ENCODE measurements around the gene TBC1D7.

The TBC1D7 gene

DNA sequence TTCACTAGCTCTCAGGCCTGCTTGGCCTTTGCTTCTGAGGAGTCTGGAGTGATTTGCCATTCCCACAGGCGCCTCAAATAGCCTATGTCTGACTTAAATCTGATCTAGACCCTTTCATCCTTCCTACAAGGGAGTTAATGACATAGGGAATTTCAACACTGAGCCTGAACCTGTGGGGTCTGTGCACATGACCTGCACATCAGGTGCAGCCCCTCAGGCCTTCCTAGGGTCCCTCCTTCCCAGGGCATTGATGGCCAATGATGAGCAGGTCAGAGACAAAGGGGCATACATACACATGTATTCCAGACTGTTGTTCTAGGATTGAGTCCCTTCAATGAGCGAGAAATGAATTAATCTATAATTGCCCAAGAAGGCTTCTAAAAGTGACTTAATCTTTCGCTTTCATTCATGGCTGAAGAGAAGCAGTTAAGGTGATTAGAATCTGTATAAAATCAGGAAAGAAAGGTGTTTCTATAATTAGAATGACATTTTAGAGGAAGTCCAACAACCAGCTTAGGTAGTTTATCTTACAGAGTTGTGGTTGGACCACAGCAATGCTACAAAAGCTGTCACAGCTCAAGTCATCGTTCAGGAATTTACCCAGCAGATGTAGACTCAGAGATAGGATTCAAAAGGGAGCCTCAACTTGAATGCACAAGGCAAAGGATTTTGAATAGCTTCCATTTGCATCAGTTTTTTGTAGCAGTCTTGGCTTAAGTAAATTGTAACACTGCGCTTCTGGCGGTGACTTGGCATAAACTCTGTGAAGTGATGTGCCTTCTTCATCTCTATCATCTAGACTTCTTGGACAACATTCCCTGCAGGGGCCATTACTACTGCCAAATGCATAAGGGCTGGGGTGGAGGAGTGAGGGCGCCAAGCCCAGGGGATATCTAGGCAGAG, 27.0 kb upstream of the TBC1D7 start:
- 77% methylated on average over 7 of the region's 7 CpGs for WGBS
- Histone ChIP-seq H3K4me3 (ENCODE audit: low read length) (no peak overlapping the region), H3K9ac (ENCODE audit: low read depth, low read length) (no peak overlapping the region), H3K36me3 (ENCODE audit: insufficient read depth, low read length) (no peaks in the 10 kb centered on the region), H3K27me3 (ENCODE audit: insufficient read depth, low read length) (no peaks in the 10 kb centered on the region), H3K9me3 (ENCODE audit: insufficient read depth, low read depth, low read length) (no peaks in the 10 kb centered on the region), H3K4me1 (ENCODE audit: insufficient read depth, low read length) (peaks cover 52% of the 10 kb centered on the region), H3K27ac (ENCODE audit: low read depth, low read length) (no peak overlapping the region)

DNA sequence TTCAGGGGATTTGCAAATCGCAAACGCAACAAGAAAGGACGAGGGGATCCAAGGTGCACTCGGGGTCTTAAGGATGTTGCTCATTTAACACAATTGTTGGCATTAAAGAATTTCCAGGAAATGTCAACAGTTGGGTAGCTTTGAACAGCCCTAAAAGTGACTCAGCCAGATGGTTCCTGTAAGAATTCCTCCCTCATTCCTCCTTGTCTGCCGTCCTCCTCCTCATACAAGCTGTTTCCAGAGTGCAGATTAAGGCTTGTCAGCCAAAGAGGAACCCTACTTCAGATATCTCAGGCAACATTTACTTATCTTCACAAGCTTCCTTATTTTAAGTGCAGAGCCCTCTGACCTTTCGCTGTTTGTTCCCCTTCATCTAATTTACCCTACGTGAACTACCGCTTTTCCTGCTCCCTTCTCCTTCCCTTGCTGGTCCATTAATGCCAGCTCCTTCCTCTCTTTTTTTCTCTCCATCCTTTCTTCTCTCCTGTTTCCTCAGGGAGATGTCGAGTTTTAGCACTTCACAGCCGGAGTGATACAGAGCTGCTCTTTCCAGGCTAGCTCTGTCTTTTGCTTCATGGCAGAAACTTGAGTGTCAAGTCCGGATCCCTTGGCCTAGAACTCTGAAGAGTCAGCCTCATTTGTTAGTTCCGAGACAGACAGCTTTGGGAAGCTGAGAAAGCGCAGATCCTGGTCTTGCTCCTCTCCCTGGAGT, 26.1 kb upstream of the TBC1D7 start:
- Histone ChIP-seq H3K9me3 (ENCODE audit: insufficient read depth, low read depth, low read length) (no peaks in the 10 kb centered on the region), H3K9ac (ENCODE audit: low read depth, low read length) (no peak overlapping the region), H3K27me3 (ENCODE audit: insufficient read depth, low read length) (no peaks in the 10 kb centered on the region), H3K27ac (ENCODE audit: low read depth, low read length) (no peak overlapping the region), H3K4me3 (ENCODE audit: low read length) (no peak overlapping the region), H3K36me3 (ENCODE audit: insufficient read depth, low read length) (no peaks in the 10 kb centered on the region), H3K4me1 (ENCODE audit: insufficient read depth, low read length) (peaks cover 52% of the 10 kb centered on the region)
- 86% methylated on average over 13 of the region's 13 CpGs for WGBS

DNA sequence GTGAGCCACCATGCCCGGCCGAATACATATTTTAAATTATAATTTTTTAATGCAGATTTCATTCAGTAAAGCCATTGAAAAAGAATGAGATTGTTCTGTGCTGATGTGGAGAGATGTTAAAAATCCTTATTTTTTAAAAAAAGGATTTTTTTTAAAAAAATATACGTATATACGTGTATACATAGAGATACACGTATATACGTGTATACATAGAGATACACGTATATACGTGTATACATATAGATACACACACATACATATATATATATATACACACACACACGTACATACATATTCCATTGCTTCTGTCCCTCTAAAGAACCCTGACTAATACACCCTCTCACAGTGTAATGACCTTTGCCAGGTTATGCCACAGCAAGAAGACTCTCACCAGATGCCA, 23.8 kb upstream of the TBC1D7 start:
- no peak overlapping the region for H3K9ac ChIP-seq (ENCODE audit: low read depth, low read length)
- H3K27ac ChIP-seq (ENCODE audit: low read depth, low read length): no peak overlapping the region
- peaks cover 41% of the 10 kb centered on the region for H3K4me1 ChIP-seq (ENCODE audit: insufficient read depth, low read length)
- no peaks in the 10 kb centered on the region for H3K27me3 ChIP-seq (ENCODE audit: insufficient read depth, low read length)
- no peaks in the 10 kb centered on the region for H3K36me3 ChIP-seq (ENCODE audit: insufficient read depth, low read length)
- no peak overlapping the region for H3K4me3 ChIP-seq (ENCODE audit: low read length)
- 97% methylated on average over 9 of the region's 9 CpGs for WGBS
- no peaks in the 10 kb centered on the region for H3K9me3 ChIP-seq (ENCODE audit: insufficient read depth, low read depth, low read length)

DNA sequence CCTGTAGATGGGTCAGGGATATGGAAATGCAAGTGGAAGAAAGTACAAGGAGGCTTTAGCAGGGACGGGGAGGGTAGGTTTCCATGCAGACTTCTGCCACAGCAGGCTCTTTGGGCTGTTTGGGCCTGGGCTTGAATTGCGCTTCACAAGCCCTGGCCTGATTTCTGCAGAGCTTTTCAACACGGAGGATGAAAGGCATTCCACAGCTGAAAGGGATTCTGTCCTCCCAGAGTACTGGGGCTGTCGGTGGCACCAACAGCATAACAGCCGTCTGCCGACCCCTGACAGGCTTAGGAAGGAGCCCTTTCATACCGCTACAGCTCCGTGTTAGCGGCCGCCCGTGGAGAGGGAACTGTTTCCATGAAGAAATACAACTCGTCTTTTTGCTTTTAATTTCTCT, 22.9 kb upstream of the TBC1D7 start:
- Histone ChIP-seq H3K4me3 (ENCODE audit: low read length) (no peak overlapping the region), H3K27me3 (ENCODE audit: insufficient read depth, low read length) (no peaks in the 10 kb centered on the region), H3K9ac (ENCODE audit: low read depth, low read length) (no peak overlapping the region; the same call in 1 of the 2 replicates), H3K27ac (ENCODE audit: low read depth, low read length) (peak overlapping the region; percentile 59; the same call in 1 of the 2 replicates), H3K9me3 (ENCODE audit: insufficient read depth, low read depth, low read length) (no peaks in the 10 kb centered on the region), H3K36me3 (ENCODE audit: insufficient read depth, low read length) (no peaks in the 10 kb centered on the region), H3K4me1 (ENCODE audit: insufficient read depth, low read length) (peaks cover 32% of the 10 kb centered on the region; the same call in 1 of the 2 replicates)
- 44% methylated on average over 12 of the region's 12 CpGs for WGBS

DNA sequence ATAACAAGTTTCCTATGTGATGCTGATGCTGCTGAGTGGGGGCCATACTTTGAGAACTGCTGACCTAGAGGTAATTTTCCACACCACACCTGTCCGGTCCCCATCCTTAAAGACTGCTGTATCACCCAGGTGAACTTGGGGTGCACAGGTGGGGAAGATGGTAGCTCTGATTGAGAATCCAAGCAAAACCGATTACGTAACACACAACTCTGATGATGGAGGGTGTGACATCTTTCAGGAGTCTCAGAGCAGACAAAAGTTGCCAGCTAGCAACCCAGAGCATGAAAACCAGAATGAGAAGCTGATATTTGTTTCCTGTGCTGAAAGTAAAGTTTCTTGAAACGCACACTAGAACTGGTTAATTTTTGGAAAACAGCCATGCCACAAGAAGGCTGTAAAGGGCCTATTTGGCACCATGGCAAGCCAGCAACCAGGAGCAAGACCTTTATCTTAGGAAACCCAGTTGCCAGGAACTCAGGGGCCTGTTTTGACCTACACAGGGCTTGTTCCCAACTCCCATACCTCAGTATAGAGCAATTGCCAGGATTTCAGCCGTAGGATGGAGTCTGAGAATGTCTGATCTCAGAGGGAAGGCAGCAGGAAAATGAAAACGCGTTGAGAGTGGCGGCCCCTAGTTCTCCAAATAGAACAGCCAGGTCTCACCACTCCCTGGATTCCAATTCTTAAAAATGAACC, 21.6 kb upstream of the TBC1D7 start:
- WGBS: 94% methylated on average over 8 of the region's 8 CpGs
- H3K9ac ChIP-seq (ENCODE audit: low read depth, low read length): no peak overlapping the region
- H3K27me3 ChIP-seq (ENCODE audit: insufficient read depth, low read length): no peaks in the 10 kb centered on the region
- no peaks in the 10 kb centered on the region for H3K9me3 ChIP-seq (ENCODE audit: insufficient read depth, low read depth, low read length)
- H3K4me1 ChIP-seq (ENCODE audit: insufficient read depth, low read length): peaks cover 20% of the 10 kb centered on the region; the same call in 1 of the 2 replicates
- H3K36me3 ChIP-seq (ENCODE audit: insufficient read depth, low read length): no peaks in the 10 kb centered on the region
- H3K27ac ChIP-seq (ENCODE audit: low read depth, low read length): no peak overlapping the region
- no peak overlapping the region for H3K4me3 ChIP-seq (ENCODE audit: low read length)

DNA sequence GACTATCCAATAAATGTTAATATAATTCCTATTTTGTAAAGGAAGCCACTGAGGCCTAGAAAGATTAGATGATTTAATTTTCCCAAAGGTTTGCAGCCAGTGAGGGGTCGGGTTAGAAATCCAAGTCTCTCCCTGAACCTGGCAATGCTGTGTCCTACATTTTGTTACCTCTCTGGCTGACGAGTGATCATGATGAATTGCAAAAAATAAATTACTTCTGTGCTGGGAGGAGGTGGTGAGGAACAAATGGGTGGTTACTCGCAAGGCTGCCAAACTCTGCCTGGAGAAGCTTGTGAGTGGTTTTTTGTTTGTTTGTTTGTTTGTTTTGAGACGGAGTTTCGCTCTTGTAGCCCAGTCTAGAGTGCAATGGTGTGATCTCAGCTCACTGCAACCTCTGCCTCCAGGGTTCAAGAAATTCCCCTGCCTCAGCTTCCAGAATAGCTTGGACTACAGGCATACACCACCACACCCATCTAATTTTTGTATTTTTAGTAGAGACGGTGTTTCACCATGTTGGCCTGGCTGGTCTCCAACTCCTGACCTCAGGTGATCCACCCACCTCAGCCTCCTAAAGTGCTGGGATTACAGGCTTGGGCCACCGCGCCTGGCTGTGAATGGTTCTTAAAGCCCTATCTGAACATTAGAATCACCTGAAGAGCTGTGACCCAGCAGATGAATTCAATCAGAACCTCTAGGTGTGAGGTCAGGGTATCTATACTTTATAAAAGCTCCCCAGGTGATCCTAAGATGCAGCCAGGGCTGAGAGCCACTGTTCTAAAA, 20.2 kb upstream of the TBC1D7 start:
- Histone ChIP-seq H3K4me3 (ENCODE audit: low read length) (no peak overlapping the region), H3K36me3 (ENCODE audit: insufficient read depth, low read length) (no peaks in the 10 kb centered on the region), H3K9me3 (ENCODE audit: insufficient read depth, low read depth, low read length) (no peaks in the 10 kb centered on the region), H3K4me1 (ENCODE audit: insufficient read depth, low read length) (peaks cover 12% of the 10 kb centered on the region; the same call in 1 of the 2 replicates), H3K9ac (ENCODE audit: low read depth, low read length) (no peak overlapping the region), H3K27me3 (ENCODE audit: insufficient read depth, low read length) (no peaks in the 10 kb centered on the region), H3K27ac (ENCODE audit: low read depth, low read length) (no peak overlapping the region)
- 94% methylated on average over 8 of the region's 8 CpGs for WGBS

DNA sequence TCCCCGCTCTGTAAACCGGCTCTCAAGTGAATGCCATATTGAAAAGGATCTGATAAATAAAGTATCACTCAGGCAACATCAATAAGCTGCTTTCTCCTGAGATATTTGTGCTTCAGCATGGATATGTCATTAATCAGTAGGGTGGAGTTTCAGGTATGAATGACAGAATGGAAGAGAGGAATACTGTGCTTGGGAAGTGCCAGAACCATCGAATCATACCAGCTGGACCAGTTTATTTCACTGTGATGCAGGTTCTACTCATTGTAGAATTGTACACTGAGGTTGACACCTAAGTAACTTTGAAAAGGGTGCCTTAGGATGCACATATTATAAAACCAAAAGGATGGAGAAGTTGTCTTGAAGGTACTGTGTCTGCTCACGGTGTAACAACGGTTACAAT, 17.9 kb upstream of the TBC1D7 start:
- WGBS: 90% methylated on average over 5 of the region's 5 CpGs
- peaks cover 10% of the 10 kb centered on the region; the same call in 1 of the 2 replicates for H3K4me1 ChIP-seq (ENCODE audit: insufficient read depth, low read length)
- H3K9me3 ChIP-seq (ENCODE audit: insufficient read depth, low read depth, low read length): no peaks in the 10 kb centered on the region
- no peak overlapping the region for H3K9ac ChIP-seq (ENCODE audit: low read depth, low read length)
- no peak overlapping the region for H3K4me3 ChIP-seq (ENCODE audit: low read length)
- no peak overlapping the region for H3K27ac ChIP-seq (ENCODE audit: low read depth, low read length)
- H3K36me3 ChIP-seq (ENCODE audit: insufficient read depth, low read length): no peaks in the 10 kb centered on the region
- no peaks in the 10 kb centered on the region for H3K27me3 ChIP-seq (ENCODE audit: insufficient read depth, low read length)

- Histone ChIP-seq H3K4me3 (ENCODE audit: low read length) (no peak overlapping the region), H3K27ac (ENCODE audit: low read depth, low read length) (no peak overlapping the region), H3K27me3 (ENCODE audit: insufficient read depth, low read length) (no peaks in the 10 kb centered on the region), H3K4me1 (ENCODE audit: insufficient read depth, low read length) (no peaks in the 10 kb centered on the region), H3K9ac (ENCODE audit: low read depth, low read length) (no peak overlapping the region), H3K36me3 (ENCODE audit: insufficient read depth, low read length) (no peaks in the 10 kb centered on the region), H3K9me3 (ENCODE audit: insufficient read depth, low read depth, low read length) (no peaks in the 10 kb centered on the region)
- WGBS: 81% methylated on average over 5 of the region's 5 CpGs
Measured at GRCh38 chr6:13342414-13343019, 14.2 kb upstream of the TBC1D7 start.

GRCh38 chr6:13339863-13340630, 11.7 kb upstream of the TBC1D7 start:
- Histone ChIP-seq H3K27ac (ENCODE audit: low read depth, low read length) (no peak overlapping the region), H3K4me1 (ENCODE audit: insufficient read depth, low read length) (no peaks in the 10 kb centered on the region), H3K36me3 (ENCODE audit: insufficient read depth, low read length) (no peaks in the 10 kb centered on the region), H3K4me3 (ENCODE audit: low read length) (no peak overlapping the region), H3K9ac (ENCODE audit: low read depth, low read length) (no peak overlapping the region), H3K9me3 (ENCODE audit: insufficient read depth, low read depth, low read length) (no peaks in the 10 kb centered on the region), H3K27me3 (ENCODE audit: insufficient read depth, low read length) (no peaks in the 10 kb centered on the region)
- WGBS: 94% methylated on average over 8 of the region's 8 CpGs

DNA sequence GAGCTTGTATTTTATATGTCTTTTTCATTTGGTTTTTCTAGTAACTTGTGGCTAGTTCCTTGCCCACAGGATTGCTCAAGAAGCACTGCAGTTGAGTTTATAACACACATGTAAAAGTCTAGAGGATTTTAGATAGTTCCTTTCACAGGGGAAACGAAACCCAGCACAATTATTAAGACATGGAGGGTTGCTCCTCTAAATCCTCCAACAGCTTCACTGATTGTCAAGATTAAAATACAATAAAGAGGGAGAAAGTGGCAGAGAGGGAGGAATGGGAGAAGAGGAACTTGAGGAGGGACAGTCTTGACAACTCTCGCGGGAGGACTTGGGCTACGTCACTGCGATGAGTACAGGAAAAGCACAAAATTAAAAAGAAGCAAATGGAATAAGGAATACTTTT, 9.7 kb upstream of the TBC1D7 start:
- no peak overlapping the region for H3K9ac ChIP-seq (ENCODE audit: low read depth, low read length)
- 90% methylated on average over 4 of the region's 5 CpGs for WGBS
- H3K9me3 ChIP-seq (ENCODE audit: insufficient read depth, low read depth, low read length): no peaks in the 10 kb centered on the region
- no peak overlapping the region for H3K27ac ChIP-seq (ENCODE audit: low read depth, low read length)
- no peaks in the 10 kb centered on the region for H3K4me1 ChIP-seq (ENCODE audit: insufficient read depth, low read length)
- no peaks in the 10 kb centered on the region for H3K27me3 ChIP-seq (ENCODE audit: insufficient read depth, low read length)
- H3K4me3 ChIP-seq (ENCODE audit: low read length): no peak overlapping the region
- H3K36me3 ChIP-seq (ENCODE audit: insufficient read depth, low read length): no peaks in the 10 kb centered on the region
